Measurements from ENCODE around the gene HLA-DMA. TPM values are rescaled to one million over a fixed set of nuclear protein-coding genes. Genes with fewer than 3 reads are reported as not detected.

The HLA-DMA gene
- total RNA-seq, 1 experiment from 2014 or later = 2.8 TPM

DNA sequence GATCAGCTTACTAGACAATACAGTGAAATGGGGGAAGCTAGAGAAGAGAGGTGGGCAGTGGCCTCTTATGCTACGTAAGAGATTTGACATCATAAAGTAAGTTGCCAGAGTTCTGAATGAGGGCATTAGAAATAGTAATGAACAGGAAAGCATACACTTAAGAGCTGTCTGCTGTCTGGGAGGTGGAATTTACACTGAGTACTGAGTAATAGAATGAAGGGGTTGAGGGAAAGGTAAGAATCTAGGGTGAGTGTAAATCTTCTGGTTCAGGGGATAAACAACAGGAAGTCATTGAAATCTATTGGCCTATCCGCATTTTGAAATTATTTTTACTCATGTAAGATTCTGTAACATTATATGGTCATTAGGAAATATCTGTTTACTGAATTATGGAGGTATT is 47.8 kb downstream of the HLA-DMA start:
- TF ChIP-seq SIN3A (IDR thresholded peaks at IDR 0.05; ENCODE audit: borderline replicate concordance, insufficient read depth, low read depth, low read length) = no peak
- TF ChIP-seq CTCF (IDR thresholded peaks at IDR 0.05) = no peak
- no peak for TF ChIP-seq TCF7L2 (IDR thresholded peaks at IDR 0.05; ENCODE audit: low read depth, low read length)
- no peak for TF ChIP-seq POLR2AphosphoS5 (IDR thresholded peaks at IDR 0.05; ENCODE audit: low read depth, low read length)
- no peak for TF ChIP-seq REST (IDR thresholded peaks at IDR 0.05; ENCODE audit: insufficient read depth in 1 of 2, low read depth in 2 of 2, low read length in 1 of 2)
- H3K36me3 ChIP-seq (ENCODE audit: control insufficient read depth, insufficient read depth, low read length) = no peaks in the 10 kb centered on the region
- BruUV-seq (replicated peaks) = no TSS peak
- CTCF ChIA-PET = interaction anchor here (0.7 kb wide), 1 partner anchor 9 kb away, joined by 10 read pairs; no protein-coding TSS in a partner anchor
- H3K4me3 ChIP-seq (ENCODE audit: low read depth in 2 of 2, low read length in 2 of 2) = no peak overlapping the region
- H3K9me3 ChIP-seq (ENCODE audit: control insufficient read depth, insufficient read depth, low read depth, low read length) = no peaks in the 10 kb centered on the region
- no peaks in the 10 kb centered on the region for H3K4me1 ChIP-seq (ENCODE audit: control insufficient read depth, insufficient read depth, low read length)
- DNase-seq (ENCODE audit: low read depth, low spot score) (no peak), ATAC-seq (no peak)
- POLR2A ChIA-PET = interaction anchor here (0.6 kb wide), 1 partner anchor 17 kb away, joined by 4 read pairs; no protein-coding TSS in a partner anchor
- no peaks in the 10 kb centered on the region; the same call in 1 of the 2 replicates for H3K27me3 ChIP-seq (ENCODE audit: control insufficient read depth, insufficient read depth, low read length)
- intact Hi-C loops (cut with micrococcal nuclease; ENCODE audit: unreplicated experiment) (no loop called here), in situ Hi-C loops (cut with HindIII; ENCODE audit: low pct_unique_long_range_greater_than_20kb, low sequenced_read_pairs) (no loop called here)
- H3K27ac ChIP-seq (ENCODE audit: low read length) = no peak overlapping the region

- H3K9me3 ChIP-seq (ENCODE audit: control insufficient read depth, insufficient read depth, low read depth, low read length) = no peaks in the 10 kb centered on the region
- POLR2A ChIA-PET = interaction anchor here (0.6 kb wide), 1 partner anchor 58 kb away, joined by 6 read pairs; no protein-coding TSS in a partner anchor
- TF ChIP-seq SIN3A (IDR thresholded peaks at IDR 0.05; ENCODE audit: borderline replicate concordance, insufficient read depth, low read depth, low read length) (no peak), POLR2AphosphoS5 (IDR thresholded peaks at IDR 0.05; ENCODE audit: low read depth, low read length) (no peak), TCF7L2 (IDR thresholded peaks at IDR 0.05; ENCODE audit: low read depth, low read length) (no peak), REST (IDR thresholded peaks at IDR 0.05; ENCODE audit: insufficient read depth in 1 of 2, low read depth in 2 of 2, low read length in 1 of 2) (no peak), CTCF (IDR thresholded peaks at IDR 0.05) (no peak)
- CTCF ChIA-PET = no interaction called here
- intact Hi-C loops (cut with micrococcal nuclease; ENCODE audit: unreplicated experiment) (no loop called here), in situ Hi-C loops (cut with HindIII; ENCODE audit: low pct_unique_long_range_greater_than_20kb, low sequenced_read_pairs) (no loop called here)
- no TSS peak for BruUV-seq (replicated peaks)
- H3K4me1 ChIP-seq (ENCODE audit: control insufficient read depth, insufficient read depth, low read length) = no peaks in the 10 kb centered on the region
- no peaks in the 10 kb centered on the region; the same call in 1 of the 2 replicates for H3K27me3 ChIP-seq (ENCODE audit: control insufficient read depth, insufficient read depth, low read length)
- no peaks in the 10 kb centered on the region for H3K36me3 ChIP-seq (ENCODE audit: control insufficient read depth, insufficient read depth, low read length)
- DNase-seq (ENCODE audit: low read depth, low spot score) (no peak), ATAC-seq (no peak)
- H3K27ac ChIP-seq (ENCODE audit: low read length) = no peak overlapping the region
- no peak overlapping the region for H3K4me3 ChIP-seq (ENCODE audit: low read depth in 2 of 2, low read length in 2 of 2)
Observed at GRCh38 chr6:32903952-32904351, 48.9 kb downstream of the HLA-DMA start.
